Activated CD4-positive, alpha-beta T cell treated with anti-CD3 and anti-CD28 coated beads, Interleukin-2, amount 10 ng/mL, durations not matched to agents 24 days and 14 days (primary cell): ENCODE data around the gene DOK1. TPM values are rescaled to one million over a fixed set of nuclear protein-coding genes. Genes with fewer than 3 reads are reported as not detected.

ENCODE experiments used
- DNase-seq: peaks from one replicate; pipeline ENCODE4 v3.0.0; 2022
- H3K27ac Mint-ChIP-seq: one replicate; pipeline ENCODE4 v1.8.0; 2022; ENCODE audit warnings: mild to moderate bottlenecking, mixed read lengths
- H3K27me3 Mint-ChIP-seq: one replicate; pipeline ENCODE4 v1.8.0; 2022; ENCODE audit warnings: mixed read lengths
- H3K36me3 Mint-ChIP-seq: one replicate; pipeline ENCODE4 v1.8.0; 2022; ENCODE audit warnings: low read depth, mild to moderate bottlenecking, mixed read lengths
- H3K4me1 Mint-ChIP-seq: one replicate; pipeline ENCODE4 v1.8.0; 2021; ENCODE audit warnings: mixed read lengths
- H3K4me3 Mint-ChIP-seq: one replicate; pipeline ENCODE4 v1.8.0; 2022; ENCODE audit warnings: mild to moderate bottlenecking, moderate library complexity, mixed read lengths
- H3K9me3 Mint-ChIP-seq: one replicate; pipeline ENCODE4 v1.8.0; 2021; ENCODE audit warnings: mixed read lengths
- intact Hi-C: fragments of 100-400 bp; cut with micrococcal nuclease; formaldehyde crosslinking; loops from one replicate; pipeline ENCODE4 v1.15.1; 2023
- total RNA-seq: library from RNA; stranded (reverse); gene quantifications from 2 replicates; pipeline ENCODE4 v1.2.3, GENCODE V29; 2022

Gene DOK1
- total RNA-seq, result 33.8 and 34.2 TPM in 2 replicates

DNA sequence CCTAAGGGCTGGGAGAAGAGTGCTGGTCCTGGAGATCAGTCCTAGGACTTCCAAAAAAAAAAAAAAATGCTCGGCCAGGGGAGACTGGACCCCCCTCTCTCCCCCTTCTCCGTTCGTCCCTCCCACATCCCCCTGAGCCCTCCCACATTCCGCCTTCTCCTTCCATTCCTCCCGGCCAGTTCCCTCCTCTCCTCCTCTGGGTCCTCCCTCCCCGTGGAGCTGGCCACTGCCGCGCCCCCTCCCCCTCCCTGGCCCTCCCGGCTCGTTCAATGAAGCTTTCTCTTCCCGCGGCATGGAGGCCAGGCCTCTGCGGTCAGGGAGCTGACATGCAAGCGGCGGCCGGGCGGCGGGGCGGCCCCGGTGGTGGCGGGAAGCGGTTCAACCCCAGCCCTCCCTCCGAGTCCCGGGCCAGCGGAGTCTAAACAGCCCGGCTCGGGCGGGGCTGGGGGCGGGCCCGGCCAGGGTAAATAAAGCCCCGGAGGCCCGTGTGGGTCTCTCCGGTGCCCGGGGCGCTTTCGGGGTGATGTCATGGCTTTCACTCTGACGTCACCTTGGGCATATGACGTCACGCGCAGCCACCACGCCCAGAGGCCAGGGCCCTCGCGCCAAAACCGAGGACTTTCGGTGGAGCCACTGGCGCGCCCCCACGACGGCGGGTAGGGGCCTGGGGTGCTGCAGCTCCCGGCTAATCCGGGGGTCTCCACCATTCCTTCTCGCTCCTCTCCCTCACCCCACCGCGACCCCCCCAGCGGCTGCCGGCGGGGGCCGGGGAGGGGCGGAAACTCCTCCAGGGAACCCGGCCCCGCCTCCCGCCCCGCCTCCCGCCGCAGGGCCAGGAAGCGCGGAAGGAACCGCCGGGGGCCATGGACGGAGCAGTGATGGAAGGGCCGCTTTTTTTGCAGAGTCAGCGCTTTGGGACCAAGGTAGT, at the start of gene DOK1, which contains the start of gene LOXL3:
Gene DOK1, plus strand, starts transcription at position 829 of the 928 bp plus-strand sequence. Its CDS starts 35 bp downstream, at position 864.
Gene LOXL3, minus strand, starts transcription at position 51 of the 928 bp plus-strand sequence. CDS start 1,308 bp downstream, outside the sequence.
- peak within 1 kb of the TSS; percentile 96 for H3K4me3 Mint-ChIP-seq
- no peaks in the 10 kb centered on the region for H3K9me3 Mint-ChIP-seq
- intact Hi-C loops, result loop anchor here (1.0 kb wide), 2 partner anchors 17 to 25 kb away; partner anchors contain the start of genes AUP1 and HTRA2
- peaks cover 9% of the 10 kb centered on the region for H3K27me3 Mint-ChIP-seq
- peak; percentile 94 for DNase-seq
- H3K27ac Mint-ChIP-seq, result peak within 1 kb of the TSS; percentile 95
- H3K4me1 Mint-ChIP-seq, result peaks cover 38% of the 10 kb centered on the region
- peaks cover 14% of the 10 kb centered on the region for H3K36me3 Mint-ChIP-seq

DNA sequence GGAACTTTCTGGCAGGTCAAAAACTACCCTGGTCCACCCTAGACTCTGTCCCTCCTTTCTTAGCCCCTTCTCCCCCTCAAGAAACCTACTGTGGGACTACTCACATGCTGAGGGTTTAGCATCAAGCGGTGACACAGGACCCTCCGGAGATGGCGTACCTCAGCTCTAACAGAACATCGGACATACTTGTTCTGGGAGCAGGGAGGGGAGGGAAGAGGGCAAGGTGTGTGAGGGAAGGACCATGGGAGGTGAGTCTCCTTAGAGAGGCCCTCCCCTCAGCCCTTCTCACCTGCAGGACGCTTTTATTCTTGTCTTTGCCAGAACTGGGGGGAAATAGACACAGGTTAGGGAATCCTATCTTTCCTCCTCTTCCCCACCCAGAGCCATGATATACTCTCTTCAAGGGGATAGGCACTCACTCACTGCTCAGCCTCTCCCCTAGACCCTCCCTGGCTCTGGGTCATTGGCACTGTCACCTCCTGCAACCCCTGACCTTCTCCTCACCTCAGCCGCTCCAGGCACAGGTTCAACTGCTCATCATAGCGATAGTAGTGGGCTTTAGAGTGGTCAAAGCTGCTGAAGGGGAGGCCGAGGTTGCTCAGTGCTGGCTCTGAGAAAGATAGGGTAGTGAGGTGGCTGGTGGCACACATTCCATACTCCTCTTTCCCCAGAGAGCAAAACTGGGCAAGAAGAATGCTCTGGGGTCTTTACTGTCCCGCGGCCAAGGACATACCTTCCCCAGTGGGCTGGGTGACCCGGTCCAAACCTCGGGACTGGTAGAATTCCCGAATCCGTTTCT, 48.9 kb upstream of the DOK1 start:
- intact Hi-C loops, result no loop called here
- Mint-ChIP-seq H3K27me3 (peaks cover 36% of the 10 kb centered on the region), H3K4me3 (peak overlapping the region; percentile 58), H3K36me3 (peaks cover 36% of the 10 kb centered on the region), H3K9me3 (no peaks in the 10 kb centered on the region), H3K27ac (no peak overlapping the region), H3K4me1 (peaks cover 65% of the 10 kb centered on the region)
- no peak for DNase-seq

DNA sequence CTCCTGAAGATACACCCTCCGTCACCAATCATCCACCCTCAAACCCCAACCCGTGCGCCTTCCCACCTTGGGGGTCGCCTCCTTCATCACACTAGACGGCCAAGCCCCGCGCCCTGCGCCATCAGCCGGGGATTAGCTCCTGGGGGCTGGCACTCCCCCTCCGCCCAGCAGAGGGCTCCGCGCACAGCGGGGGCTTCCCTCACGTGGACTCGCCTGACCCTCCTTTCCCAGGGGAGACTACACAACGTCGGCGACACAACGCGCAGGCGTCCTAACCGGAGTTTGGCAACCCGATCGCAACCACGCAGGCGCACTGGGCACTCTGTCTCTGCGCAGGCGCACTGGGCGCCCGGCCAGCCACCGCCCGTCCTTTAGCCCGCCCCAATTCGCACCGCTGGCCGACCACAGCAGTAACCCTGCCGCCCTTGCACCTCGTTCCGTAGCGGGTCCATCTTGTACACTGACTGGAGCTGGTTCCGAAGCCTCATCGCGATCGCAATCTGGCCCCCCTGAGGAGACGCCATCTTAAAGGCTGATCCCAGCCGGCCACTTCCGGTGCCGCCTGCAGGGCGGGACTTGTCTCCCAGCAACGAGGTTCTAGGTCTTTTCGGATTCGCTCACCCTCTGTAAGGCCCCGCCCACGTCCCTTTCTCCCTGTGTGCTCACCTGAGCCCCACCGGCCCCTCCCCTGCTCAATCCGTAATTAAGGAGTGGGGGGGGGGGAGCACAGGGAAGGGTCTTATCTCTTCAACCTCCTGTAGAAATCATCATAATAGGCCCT, 47.2 kb upstream of the DOK1 start, which contains the start of gene PCGF1:
Gene PCGF1, minus strand, starts transcription at position 551 of the 781 bp plus-strand sequence. Its CDS starts 27 bp downstream, at position 524.
- Mint-ChIP-seq H3K4me1 (peaks cover 62% of the 10 kb centered on the region), H3K4me3 (peak within 1 kb of the TSS; percentile 95), H3K9me3 (no peaks in the 10 kb centered on the region), H3K27me3 (peaks cover 32% of the 10 kb centered on the region), H3K27ac (peak within 1 kb of the TSS; percentile 99), H3K36me3 (peaks cover 28% of the 10 kb centered on the region)
- DNase-seq, result peak; percentile 100
- intact Hi-C loops, result no loop called here

DNA sequence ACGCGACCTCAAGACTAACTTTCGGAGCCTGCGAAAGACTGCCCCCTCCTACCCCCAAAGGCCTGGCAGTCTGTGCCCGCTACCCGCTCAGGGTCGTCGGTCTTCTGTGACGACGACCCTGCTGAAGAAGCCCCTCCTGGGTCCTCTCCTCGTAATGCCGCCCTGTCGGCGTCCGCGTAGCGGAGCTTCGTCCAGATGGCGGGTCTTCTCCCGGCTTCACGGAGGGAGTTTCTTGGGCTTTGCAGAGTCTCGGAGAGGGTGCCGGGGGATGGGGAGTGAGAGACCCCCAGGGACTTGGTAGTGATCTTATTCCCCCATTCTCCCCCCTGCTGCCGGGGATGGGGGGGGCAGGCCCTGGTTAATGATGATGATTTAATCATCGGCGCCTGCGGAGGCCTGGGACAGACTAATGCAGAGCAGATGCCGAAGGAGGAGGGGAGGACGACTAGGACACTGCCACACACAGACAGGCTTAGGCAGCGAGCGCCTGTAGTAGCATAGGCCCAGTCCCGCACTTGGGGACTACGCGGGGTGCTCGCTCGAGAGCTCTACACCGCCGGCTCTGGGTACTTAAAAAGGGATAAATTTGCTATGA, 46.5 kb upstream of the DOK1 start:
- DNase-seq, result peak; percentile 74
- peaks cover 59% of the 10 kb centered on the region for H3K4me1 Mint-ChIP-seq
- peak overlapping the region; percentile 99 for H3K27ac Mint-ChIP-seq
- H3K9me3 Mint-ChIP-seq, result no peaks in the 10 kb centered on the region
- peaks cover 33% of the 10 kb centered on the region for H3K27me3 Mint-ChIP-seq
- peaks cover 28% of the 10 kb centered on the region for H3K36me3 Mint-ChIP-seq
- intact Hi-C loops, result no loop called here
- H3K4me3 Mint-ChIP-seq, result peak overlapping the region; percentile 95

DNA sequence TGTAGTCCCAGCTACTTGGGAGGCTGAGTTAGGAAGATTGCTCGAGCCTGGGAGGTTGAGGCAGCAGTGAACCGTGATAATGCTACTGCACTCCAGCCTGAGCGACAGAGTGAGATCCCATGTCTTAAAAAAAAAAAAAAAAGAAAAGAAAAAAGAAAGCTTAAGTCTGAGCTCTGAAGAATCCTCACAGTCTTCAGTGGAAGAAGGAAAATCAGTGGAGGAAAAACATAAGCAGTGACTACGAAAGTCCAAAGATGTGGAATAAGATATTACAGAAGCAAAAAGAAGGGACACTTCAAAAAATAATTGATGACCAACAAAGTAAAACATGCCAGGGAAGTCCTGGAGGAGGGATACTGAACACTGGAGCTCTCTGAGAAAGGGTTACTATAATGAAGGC, 44.2 kb upstream of the DOK1 start:
- Mint-ChIP-seq H3K4me1 (peaks cover 46% of the 10 kb centered on the region), H3K4me3 (no peak overlapping the region), H3K9me3 (no peaks in the 10 kb centered on the region), H3K27ac (no peak overlapping the region), H3K36me3 (peaks cover 17% of the 10 kb centered on the region), H3K27me3 (peaks cover 43% of the 10 kb centered on the region)
- intact Hi-C loops, result no loop called here
- DNase-seq, result no peak

DNA sequence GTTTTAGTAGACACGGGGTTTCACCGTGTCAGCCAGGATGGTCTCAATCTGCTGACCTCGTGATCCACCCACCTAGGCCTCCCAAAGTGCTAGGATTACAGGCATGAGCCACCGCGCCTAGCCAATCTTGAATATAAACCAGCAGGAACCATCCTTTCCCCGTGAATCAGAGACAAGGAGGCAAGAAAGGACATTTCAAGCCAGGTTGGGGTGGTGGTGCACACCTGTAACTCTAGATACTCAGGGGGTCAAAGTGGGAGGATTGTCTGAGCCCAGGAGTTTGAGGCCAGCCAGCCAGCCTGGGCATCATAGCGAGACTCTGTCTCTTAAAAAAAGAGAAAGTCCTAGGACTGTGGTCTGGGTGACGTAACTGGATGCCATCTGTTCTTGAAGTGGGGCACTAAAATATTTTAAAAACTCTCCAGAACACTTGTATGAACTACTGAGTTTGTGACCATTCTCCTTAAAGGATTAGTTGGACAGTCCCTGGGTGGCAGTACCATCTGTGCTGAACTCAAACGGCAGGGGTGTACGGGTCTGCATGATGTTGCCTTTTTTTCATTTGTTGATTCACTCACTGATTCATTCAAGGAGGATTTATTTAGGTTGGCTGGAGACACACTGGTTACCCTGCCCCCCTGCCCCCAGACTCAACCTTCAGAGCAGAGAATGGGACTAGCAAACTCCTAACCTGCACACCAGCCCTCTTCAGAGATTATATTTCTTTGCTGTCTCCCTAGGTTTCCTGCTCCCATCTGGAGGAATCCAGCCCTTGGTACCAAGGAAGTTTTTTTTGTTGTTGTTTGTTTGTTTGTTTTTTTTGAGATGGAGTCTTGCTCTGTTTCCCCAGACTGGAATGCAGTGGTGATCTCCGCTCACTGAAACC, 43.2 kb upstream of the DOK1 start:
- H3K36me3 Mint-ChIP-seq, result peaks cover 11% of the 10 kb centered on the region
- H3K27me3 Mint-ChIP-seq, result peaks cover 50% of the 10 kb centered on the region
- no peak overlapping the region for H3K4me3 Mint-ChIP-seq
- peaks cover 40% of the 10 kb centered on the region for H3K4me1 Mint-ChIP-seq
- no peak overlapping the region for H3K27ac Mint-ChIP-seq
- intact Hi-C loops, result no loop called here
- DNase-seq, result no peak
- peaks cover under 1% of the 10 kb centered on the region for H3K9me3 Mint-ChIP-seq

DNA sequence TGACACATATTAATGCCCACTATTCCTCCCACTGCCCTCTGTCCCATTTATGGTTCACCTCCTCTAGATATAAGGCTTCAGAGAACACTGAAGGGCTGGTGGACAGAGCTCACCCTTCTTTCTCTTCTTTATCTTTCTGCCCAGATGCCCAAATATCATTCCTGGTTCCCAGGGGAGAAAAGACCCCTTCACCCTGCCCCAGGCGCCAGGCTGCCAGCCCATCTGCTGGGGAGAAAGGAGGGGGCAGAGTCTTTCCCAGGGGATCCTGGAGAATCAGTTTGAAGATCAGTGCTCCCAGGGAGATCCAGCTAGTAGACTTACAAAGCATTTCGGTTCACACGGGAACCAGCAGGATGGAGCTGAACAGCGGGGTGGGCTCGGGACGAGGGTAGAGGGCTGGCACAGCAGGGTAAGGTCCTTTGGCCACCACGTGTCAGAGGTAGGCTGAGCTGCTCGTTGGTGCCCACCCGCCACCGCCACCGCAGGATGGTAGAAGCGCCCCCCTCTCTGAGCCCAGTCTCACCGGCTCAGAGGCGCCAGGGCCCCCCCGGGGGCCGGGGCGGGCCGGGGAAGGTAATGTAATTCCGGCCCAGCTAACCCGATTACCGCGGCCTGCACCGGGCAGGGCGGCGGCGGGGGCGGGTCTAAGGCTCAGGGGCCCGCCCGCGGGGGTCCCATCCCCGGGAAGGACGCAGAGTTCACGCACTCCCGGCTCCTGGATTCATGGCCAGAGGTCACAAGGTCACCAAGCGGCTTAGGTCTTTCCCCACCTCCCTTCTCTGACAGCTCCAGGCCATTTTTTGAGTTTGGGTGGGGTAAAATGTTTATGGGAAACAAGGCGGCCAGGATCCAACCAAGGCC, 41.5 kb upstream of the DOK1 start:
- Mint-ChIP-seq H3K4me1 (peaks cover 37% of the 10 kb centered on the region), H3K27me3 (peaks cover 65% of the 10 kb centered on the region), H3K4me3 (peak overlapping the region; percentile 67), H3K36me3 (peaks cover 9% of the 10 kb centered on the region), H3K27ac (no peak overlapping the region), H3K9me3 (peaks cover 7% of the 10 kb centered on the region)
- intact Hi-C loops, result no loop called here
- no peak for DNase-seq

DNA sequence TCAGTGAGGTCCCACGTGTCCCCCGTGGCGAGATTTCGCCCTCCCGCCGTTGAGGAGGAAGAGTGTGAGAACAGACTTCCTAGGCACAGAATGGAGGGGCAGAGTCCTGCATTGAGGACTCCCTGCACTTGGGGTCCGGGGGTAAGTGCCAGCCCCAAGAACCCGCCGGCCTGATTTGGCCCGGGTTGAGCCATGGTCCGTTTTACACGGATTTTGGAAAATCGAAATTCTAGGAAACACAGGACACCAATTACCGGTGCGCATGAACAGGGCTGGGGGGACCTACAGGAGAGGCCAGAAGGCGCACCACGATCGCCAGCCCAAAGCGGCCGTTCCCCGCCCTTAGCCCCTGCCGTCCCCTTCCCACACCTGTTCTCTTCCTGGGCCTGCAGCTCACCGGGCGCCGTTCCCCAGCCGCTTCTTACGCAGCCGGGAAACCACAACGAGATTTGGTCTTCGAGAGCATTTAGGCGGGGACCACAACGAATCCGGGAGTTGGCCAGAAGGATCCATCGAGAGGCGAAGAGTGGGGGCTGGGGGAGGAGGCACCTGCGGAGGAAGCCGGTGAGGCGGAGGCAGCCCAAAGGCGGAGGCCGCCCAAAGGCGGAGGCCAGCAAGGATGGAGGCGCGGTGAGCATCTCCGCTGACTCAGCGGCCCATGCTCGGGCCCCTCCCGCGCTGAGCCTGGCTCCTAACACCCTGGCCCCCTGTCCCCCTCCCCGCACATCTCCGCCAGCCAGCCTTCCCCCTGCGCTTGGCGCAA, 40.7 kb upstream of the DOK1 start:
- peaks cover 9% of the 10 kb centered on the region for H3K36me3 Mint-ChIP-seq
- H3K4me3 Mint-ChIP-seq, result peak overlapping the region; percentile 67
- peaks cover 7% of the 10 kb centered on the region for H3K9me3 Mint-ChIP-seq
- intact Hi-C loops, result loop anchor here (1.0 kb wide), 1 partner anchor 10 kb away; no protein-coding TSS in a partner anchor
- DNase-seq, result peak; percentile 79
- peaks cover 73% of the 10 kb centered on the region for H3K27me3 Mint-ChIP-seq
- H3K27ac Mint-ChIP-seq, result no peak overlapping the region
- peaks cover 30% of the 10 kb centered on the region for H3K4me1 Mint-ChIP-seq

DNA sequence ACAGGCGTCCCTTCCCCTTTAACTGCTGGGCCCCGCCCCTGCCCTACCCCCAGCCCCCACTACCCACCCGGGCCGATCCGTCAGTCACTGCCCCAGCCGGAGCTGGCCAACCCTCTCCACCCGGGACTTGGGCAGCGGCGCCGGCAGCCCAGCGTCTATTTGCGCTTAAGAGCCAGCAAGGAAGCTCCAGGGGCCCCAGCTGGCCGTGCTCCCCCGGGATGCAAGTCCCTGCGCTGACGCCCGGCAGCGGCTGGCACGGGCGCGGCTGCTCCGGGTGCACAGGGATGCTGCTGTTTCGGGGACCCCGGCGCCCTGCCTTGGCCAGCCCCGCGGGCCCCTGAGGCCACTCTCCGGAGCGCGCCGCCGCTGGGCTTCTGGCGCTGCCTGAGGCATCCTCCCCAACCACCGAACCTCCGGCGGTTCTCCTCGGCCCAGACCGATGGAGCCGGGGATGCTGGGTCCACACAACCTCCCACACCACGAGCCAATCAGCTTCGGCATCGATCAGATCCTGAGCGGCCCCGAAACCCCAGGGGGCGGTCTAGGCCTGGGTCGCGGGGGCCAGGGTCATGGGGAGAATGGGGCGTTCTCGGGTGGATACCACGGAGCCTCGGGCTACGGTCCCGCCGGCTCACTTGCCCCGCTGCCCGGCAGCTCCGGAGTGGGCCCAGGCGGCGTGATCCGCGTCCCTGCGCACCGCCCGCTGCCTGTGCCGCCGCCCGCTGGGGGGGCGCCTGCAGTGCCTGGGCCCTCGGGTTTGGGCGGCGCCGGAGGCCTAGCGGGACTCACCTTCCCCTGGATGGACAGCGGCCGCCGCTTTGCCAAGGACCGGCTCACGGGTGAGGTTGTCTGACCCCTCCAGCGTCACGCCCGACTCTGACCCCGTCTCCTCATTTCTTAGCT, 39.9 kb upstream of the DOK1 start, which contains the start of gene TLX2:
Gene TLX2, plus strand, starts transcription at position 83 of the 903 bp plus-strand sequence. Its CDS starts 357 bp downstream, at position 440.
- Mint-ChIP-seq H3K36me3 (peaks cover 9% of the 10 kb centered on the region), H3K4me1 (peaks cover 29% of the 10 kb centered on the region), H3K4me3 (peak within 1 kb of the TSS; percentile 81), H3K27ac (peak within 1 kb of the TSS; percentile 72), H3K9me3 (peaks cover 7% of the 10 kb centered on the region), H3K27me3 (peaks cover 77% of the 10 kb centered on the region)
- DNase-seq, result peak; percentile 70
- intact Hi-C loops, result loop anchor here (1.0 kb wide), 2 partner anchors 11 to 15 kb away; partner anchors contain the start of gene LBX2
